HFF-Myc (cell line): ENCODE measurements around the gene TCP11L2.

Experiments
- DNase-seq: peaks from one replicate; pipeline ENCODE4 v3.0.0-alpha.2; 2011; ENCODE audit warnings: low read depth; ENCODE audit errors: extremely low read depth
- H3K4me3 ChIP-seq: replicated peaks from 2 replicates; pipeline ENCODE4 v1.5.1; 2011; ENCODE audit warnings: low read depth, mild to moderate bottlenecking, control low read depth, low read length
- CTCF ChIP-seq: IDR thresholded peaks from 2 replicates; pipeline ENCODE4 v1.5.1; 2012; ENCODE audit warnings: mild to moderate bottlenecking, low read depth, low read length, control low read depth; ENCODE audit errors: missing control alignments

TCP11L2 gene

GRCh38 chr12:106302401-106303201 is at the start of gene TCP11L2:
TCP11L2 (plus strand) TSS chr12:106302733; CDS start chr12:106311076, 8,343 bp downstream.
- no peak for DNase-seq
- peak within 1 kb of the TSS; percentile 82 for H3K4me3 ChIP-seq
- TF ChIP-seq CTCF = no peak

GRCh38 chr12:106254724-106255123 is 47.8 kb upstream of the TCP11L2 start:
- TF ChIP-seq CTCF = no peak
- H3K4me3 ChIP-seq = no peak overlapping the region
- DNase-seq = no peak

GRCh38 chr12:106255493-106255892 is 47.0 kb upstream of the TCP11L2 start:
- no peak overlapping the region for H3K4me3 ChIP-seq
- DNase-seq = no peak
- no peak for TF ChIP-seq CTCF

GRCh38 chr12:106255952-106256351 is 46.6 kb upstream of the TCP11L2 start:
- no peak for DNase-seq
- TF ChIP-seq CTCF = no peak
- H3K4me3 ChIP-seq = no peak overlapping the region

- TF ChIP-seq CTCF = no peak
- no peak overlapping the region for H3K4me3 ChIP-seq
- DNase-seq = no peak
Observed at GRCh38 chr12:106256524-106256923, 46.0 kb upstream of the TCP11L2 start.

- TF ChIP-seq CTCF = no peak
- H3K4me3 ChIP-seq = no peak overlapping the region
- DNase-seq = no peak
Observed at GRCh38 chr12:106258226-106258625, 44.3 kb upstream of the TCP11L2 start.
